DND-41 (cell line): ENCODE data around the gene NPY1R.

Source experiments
- ATAC-seq: fragments of 200-7000 bp; cut with Tn5 transposase; 3 replicates; pipeline ENCODE4 v1.9.1; 2021; ENCODE audit warnings: low read depth; ENCODE audit not compliant: insufficient read depth
- DNase-seq: peaks from one replicate; pipeline ENCODE4 v3.0.0-alpha.2; 2020
- H2AFZ ChIP-seq: 2 replicates; pipeline ENCODE4 v1.6.0; 2012; ENCODE audit warnings: low read depth, low read length
- H3K27ac ChIP-seq: 2 replicates; pipeline ENCODE4 v1.5.1; 2012; ENCODE audit warnings: low read length, inconsistent platforms
- H3K27me3 ChIP-seq: fragments of 200-600 bp; sonication (generic); 2 replicates; pipeline ENCODE4 v1.6.0; 2012; ENCODE audit warnings: low read length, mild to moderate bottlenecking, inconsistent platforms; ENCODE audit not compliant: insufficient read depth, poor library complexity
- H3K36me3 ChIP-seq: 2 replicates; pipeline ENCODE4 v1.5.1; 2012; ENCODE audit warnings: low read length, inconsistent platforms; ENCODE audit not compliant: insufficient read depth
- H3K4me1 ChIP-seq: 2 replicates; pipeline ENCODE4 v1.5.1; 2012; ENCODE audit warnings: mild to moderate bottlenecking, low read length; ENCODE audit not compliant: insufficient read depth
- H3K4me2 ChIP-seq: 2 replicates; pipeline ENCODE4 v1.6.0; 2012; ENCODE audit warnings: mild to moderate bottlenecking, moderate library complexity, low read length, inconsistent platforms; ENCODE audit not compliant: insufficient read depth
- H3K4me3 ChIP-seq, 2 experiments: fragments of 200-600 bp in 1 of 2; shearing (Covaris generic) in 1 of 2; 2 replicates each; pipeline ENCODE4 v1.5.1; 2012 to 2016; ENCODE audit warnings: inconsistent platforms in 2 of 2, low read length in 2 of 2, mild to moderate bottlenecking in 2 of 2, low read depth in 1 of 2, moderate library complexity in 1 of 2
- H3K79me2 ChIP-seq: 2 replicates; pipeline ENCODE4 v1.6.0; 2012; ENCODE audit warnings: low read length, inconsistent platforms; ENCODE audit not compliant: insufficient read depth
- H3K9ac ChIP-seq: 2 replicates; pipeline ENCODE4 v1.6.0; 2012; ENCODE audit warnings: low read depth, mild to moderate bottlenecking, inconsistent platforms, low read length, moderate library complexity
- H3K9me3 ChIP-seq: 2 replicates; pipeline ENCODE4 v1.5.1; 2012; ENCODE audit warnings: low read length, moderate library complexity, mild to moderate bottlenecking, inconsistent platforms; ENCODE audit not compliant: insufficient read depth, severe bottlenecking
- H4K20me1 ChIP-seq: 2 replicates; pipeline ENCODE4 v1.6.0; 2012; ENCODE audit warnings: low read length; ENCODE audit not compliant: insufficient read depth
- EZH2 ChIP-seq: IDR thresholded peaks from 3 replicates; pipeline ENCODE4 v1.6.1; 2012; ENCODE audit warnings: borderline replicate concordance, low read depth, mild to moderate bottlenecking, moderate library complexity, low read length, inconsistent platforms; ENCODE audit not compliant: severe bottlenecking
- TF ChIP-seq, protein P1 (sequence below): IDR thresholded peaks from 2 replicates; pipeline ENCODE4 v1.5.1; 2012; ENCODE audit warnings: borderline replicate concordance, low read length, moderate library complexity, mild to moderate bottlenecking; ENCODE audit not compliant: poor library complexity, severe bottlenecking; ENCODE audit errors: extremely low read depth

Gene NPY1R

GRCh38 chr4:163372029-163372428 is 39.6 kb upstream of the NPY1R start:
- DNase-seq, result no peak
- no peaks in the 10 kb centered on the region for H3K9me3 ChIP-seq
- H3K27ac ChIP-seq, result no peak overlapping the region
- H3K9ac ChIP-seq, result no peak overlapping the region
- H3K4me2 ChIP-seq, result no peak overlapping the region
- TF ChIP-seq, protein P1, sequence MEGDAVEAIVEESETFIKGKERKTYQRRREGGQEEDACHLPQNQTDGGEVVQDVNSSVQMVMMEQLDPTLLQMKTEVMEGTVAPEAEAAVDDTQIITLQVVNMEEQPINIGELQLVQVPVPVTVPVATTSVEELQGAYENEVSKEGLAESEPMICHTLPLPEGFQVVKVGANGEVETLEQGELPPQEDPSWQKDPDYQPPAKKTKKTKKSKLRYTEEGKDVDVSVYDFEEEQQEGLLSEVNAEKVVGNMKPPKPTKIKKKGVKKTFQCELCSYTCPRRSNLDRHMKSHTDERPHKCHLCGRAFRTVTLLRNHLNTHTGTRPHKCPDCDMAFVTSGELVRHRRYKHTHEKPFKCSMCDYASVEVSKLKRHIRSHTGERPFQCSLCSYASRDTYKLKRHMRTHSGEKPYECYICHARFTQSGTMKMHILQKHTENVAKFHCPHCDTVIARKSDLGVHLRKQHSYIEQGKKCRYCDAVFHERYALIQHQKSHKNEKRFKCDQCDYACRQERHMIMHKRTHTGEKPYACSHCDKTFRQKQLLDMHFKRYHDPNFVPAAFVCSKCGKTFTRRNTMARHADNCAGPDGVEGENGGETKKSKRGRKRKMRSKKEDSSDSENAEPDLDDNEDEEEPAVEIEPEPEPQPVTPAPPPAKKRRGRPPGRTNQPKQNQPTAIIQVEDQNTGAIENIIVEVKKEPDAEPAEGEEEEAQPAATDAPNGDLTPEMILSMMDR, result no peak
- no peak for TF ChIP-seq EZH2
- no peaks in the 10 kb centered on the region for H3K27me3 ChIP-seq
- no peak overlapping the region for H3K4me3 ChIP-seq
- no peaks in the 10 kb centered on the region for H4K20me1 ChIP-seq
- no peaks in the 10 kb centered on the region for H3K79me2 ChIP-seq
- no peaks in the 10 kb centered on the region for H3K36me3 ChIP-seq
- no peak for ATAC-seq
- no peak overlapping the region for H2AFZ ChIP-seq
- H3K4me1 ChIP-seq, result no peaks in the 10 kb centered on the region

- H3K4me2 ChIP-seq, result no peak overlapping the region
Observed at GRCh38 chr4:163367651-163368050, 35.3 kb upstream of the NPY1R start.

GRCh38 chr4:163356104-163356503 is 23.7 kb upstream of the NPY1R start:
- no peak for DNase-seq
- H3K4me1 ChIP-seq, result no peaks in the 10 kb centered on the region
- no peak overlapping the region for H3K4me2 ChIP-seq
- H3K36me3 ChIP-seq, result no peaks in the 10 kb centered on the region
- no peak for ATAC-seq
- no peak overlapping the region for H3K27ac ChIP-seq
- TF ChIP-seq, protein P1, result no peak
- TF ChIP-seq EZH2, result no peak
- H4K20me1 ChIP-seq, result no peaks in the 10 kb centered on the region
- H3K27me3 ChIP-seq, result no peaks in the 10 kb centered on the region
- no peak overlapping the region for H3K4me3 ChIP-seq
- no peak overlapping the region for H3K9ac ChIP-seq
- no peak overlapping the region for H2AFZ ChIP-seq
- H3K9me3 ChIP-seq, result no peaks in the 10 kb centered on the region
- no peaks in the 10 kb centered on the region for H3K79me2 ChIP-seq

More at GRCh38 chr4:163367651-163368050, 35.3 kb upstream of the NPY1R start:
- no peak for TF ChIP-seq EZH2
- TF ChIP-seq, protein P1, result no peak
- Histone ChIP-seq H3K9ac (no peak overlapping the region), H3K36me3 (no peaks in the 10 kb centered on the region), H4K20me1 (no peaks in the 10 kb centered on the region), H3K4me3 (no peak overlapping the region), H3K4me1 (no peaks in the 10 kb centered on the region), H3K27ac (no peak overlapping the region), H3K79me2 (no peaks in the 10 kb centered on the region), H2AFZ (no peak overlapping the region), H3K9me3 (no peaks in the 10 kb centered on the region), H3K27me3 (no peaks in the 10 kb centered on the region)
- no peak for DNase-seq
- no peak for ATAC-seq

- Histone ChIP-seq H3K9ac (no peak overlapping the region), H3K36me3 (no peaks in the 10 kb centered on the region), H2AFZ (no peak overlapping the region), H3K4me2 (no peak overlapping the region), H3K79me2 (no peaks in the 10 kb centered on the region), H3K4me3 (no peak overlapping the region), H3K27me3 (no peaks in the 10 kb centered on the region), H3K4me1 (no peaks in the 10 kb centered on the region), H3K9me3 (no peaks in the 10 kb centered on the region), H4K20me1 (no peaks in the 10 kb centered on the region), H3K27ac (no peak overlapping the region)
- DNase-seq, result no peak
- no peak for ATAC-seq
- TF ChIP-seq, protein P1, result no peak
- no peak for TF ChIP-seq EZH2
Observed at GRCh38 chr4:163353054-163353453, 20.7 kb upstream of the NPY1R start.
